AG20443 (cell line): Measurements from ENCODE around the gene TAS1R2.
"Not testable (repeated sequence)": the region's sequence is repeated elsewhere in the genome, so short reads cannot be mapped to it uniquely, and the experiment has no call there.

Experiments
- DNase-seq: peaks from one replicate; pipeline ENCODE4 v3.0.0; 2012; ENCODE audit warnings: low spot score, mixed read lengths

TAS1R2 gene

DNA sequence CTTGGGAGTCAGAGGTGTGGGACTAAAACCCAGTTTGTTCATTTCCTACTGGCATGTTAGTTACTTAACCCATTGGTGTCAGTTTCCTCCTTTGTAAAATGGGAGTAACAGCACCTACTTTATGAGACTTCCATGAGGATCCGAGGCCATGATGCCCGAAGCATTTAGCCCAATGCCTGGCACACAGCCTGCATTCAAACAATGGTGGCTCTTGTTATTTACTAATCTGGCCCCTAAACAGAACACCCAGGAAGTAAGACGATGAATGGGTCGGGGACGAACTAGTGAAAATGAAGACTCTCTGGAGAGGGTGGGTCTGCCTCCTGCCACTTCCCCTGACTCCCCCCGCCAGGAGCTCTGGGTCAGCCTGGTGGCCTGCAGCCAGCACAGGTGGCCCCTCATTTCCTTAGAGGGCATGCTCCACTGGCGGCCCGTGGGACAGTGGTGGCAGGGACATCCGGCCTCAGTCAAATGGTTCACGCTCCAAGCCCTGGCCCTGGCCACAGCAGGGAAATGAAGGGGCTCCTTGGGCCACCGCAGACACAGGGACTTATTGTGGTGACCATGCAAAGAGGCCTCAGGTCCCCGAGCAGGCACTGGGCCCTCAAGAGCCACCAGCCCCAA, 9.5 kb upstream of the TAS1R2 start:
- DNase-seq, result no peak

DNA sequence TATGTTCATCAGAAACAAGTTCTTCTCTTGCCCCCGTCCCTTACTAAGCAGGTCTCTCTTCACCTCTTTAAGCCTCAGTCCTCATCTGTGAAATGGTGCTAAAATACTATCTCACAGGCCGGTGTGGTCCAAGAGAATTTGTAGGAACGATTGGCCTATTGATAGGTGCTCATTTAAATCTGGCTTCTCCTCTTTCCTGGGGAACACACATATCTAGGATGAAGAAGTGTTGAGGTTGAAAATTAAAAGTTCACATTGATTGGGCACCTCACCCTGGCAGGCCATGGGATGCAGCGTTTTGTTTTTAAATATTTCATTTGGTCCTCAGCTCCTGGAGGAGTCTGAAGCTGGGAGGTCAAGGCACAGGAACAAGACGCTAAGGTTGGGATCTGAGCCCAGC, 8.9 kb upstream of the TAS1R2 start:
- no peak for DNase-seq

DNA sequence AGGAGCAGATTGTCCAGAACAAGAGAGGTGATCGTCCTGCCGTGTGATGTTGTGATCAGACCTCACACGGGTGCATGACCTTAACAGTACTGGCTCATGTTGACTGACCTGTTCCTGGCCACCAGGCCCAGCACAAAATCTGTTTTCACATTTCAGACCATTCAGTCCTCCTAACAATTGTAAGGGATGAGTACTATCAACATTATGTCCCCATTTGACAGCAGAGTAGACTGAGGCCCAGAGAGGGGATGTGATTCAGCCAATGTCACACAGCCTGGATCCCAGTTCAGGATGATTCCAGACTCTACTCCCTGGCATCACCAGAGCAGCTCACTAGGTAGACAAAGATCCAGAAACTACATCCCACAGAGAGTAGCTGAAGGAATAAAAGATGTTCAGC, 7.4 kb upstream of the TAS1R2 start:
- no peak for DNase-seq

DNA sequence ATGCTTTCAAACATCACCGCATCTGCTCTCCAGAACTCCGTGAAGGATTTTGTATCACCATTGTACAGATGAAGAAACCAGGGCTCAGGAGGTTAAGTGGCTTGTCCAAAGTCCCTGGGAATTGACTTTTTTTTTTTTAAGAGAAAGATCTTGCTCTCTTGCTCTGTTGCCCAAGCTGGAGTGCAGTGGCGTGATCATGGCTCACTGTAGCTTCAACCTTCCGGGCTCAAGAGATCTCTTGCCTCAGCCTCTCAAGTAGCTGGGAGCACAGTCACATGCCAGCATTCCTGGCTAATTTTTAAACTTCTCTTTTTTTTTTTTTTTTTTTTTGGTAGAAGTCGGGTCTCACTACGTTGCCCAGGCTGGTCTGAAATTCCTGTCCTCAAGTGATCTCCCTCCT, 6.9 kb upstream of the TAS1R2 start:
- no peak for DNase-seq

DNA sequence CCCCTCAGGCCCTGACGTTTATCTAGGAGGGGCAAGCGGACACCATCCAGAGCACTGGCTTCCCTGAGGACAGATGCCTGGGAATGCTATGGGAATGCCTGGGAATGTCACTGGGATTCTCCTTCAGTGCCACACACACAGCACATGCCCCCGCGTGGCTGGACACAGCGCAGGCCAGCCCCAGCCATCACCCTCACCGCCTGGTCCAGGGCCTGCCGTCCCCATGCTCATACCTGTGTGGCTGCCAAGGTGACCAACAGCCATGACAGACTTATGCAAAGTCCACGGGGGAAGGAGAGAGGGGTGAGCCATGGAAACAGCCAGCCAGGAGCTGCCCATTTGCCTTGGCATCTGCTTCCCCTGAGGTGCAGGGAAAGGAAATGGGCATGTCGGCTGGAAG, 5.7 kb upstream of the TAS1R2 start:
- DNase-seq, result no peak

DNA sequence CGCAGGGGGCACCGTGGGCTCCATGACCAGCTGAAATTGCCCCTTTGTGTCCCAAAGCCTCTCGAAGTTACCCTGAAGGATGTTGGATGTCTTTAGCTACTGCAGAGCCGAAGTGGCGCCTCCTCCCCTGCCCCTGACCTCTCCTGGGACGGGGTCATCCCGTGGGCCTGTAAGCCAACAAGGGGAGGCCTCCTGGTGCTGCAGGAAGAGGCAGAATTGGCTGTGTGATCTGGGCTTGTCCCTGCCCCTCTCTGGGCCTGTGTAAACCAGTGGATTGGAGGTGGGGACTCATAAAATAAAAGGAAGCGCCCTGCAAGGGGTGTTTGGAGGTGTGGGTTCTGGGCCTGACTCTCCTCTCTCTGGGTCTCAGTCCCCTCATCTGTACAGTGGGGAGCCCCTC, 2.1 kb upstream of the TAS1R2 start:
- no peak for DNase-seq

DNA sequence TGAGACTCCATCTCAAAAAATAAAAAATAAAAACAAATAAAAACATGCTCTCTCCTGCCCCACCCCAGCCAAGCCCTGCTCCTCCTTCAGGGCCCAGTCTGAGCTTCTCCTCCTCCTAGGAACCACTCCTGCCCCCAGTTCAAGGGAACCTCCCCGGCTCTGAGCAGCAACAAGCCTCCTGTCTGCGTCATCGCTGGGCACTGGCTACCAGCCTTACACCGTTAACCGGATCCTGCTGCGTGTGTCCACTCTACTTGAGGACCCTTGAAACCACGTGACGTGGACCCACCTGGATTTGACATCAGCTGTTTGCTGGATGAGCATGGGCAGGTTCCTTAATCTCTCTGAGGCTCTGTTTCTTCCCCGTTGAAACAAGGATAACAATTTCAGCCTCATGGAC, 1.6 kb upstream of the TAS1R2 start:
- DNase-seq, result no peak

DNA sequence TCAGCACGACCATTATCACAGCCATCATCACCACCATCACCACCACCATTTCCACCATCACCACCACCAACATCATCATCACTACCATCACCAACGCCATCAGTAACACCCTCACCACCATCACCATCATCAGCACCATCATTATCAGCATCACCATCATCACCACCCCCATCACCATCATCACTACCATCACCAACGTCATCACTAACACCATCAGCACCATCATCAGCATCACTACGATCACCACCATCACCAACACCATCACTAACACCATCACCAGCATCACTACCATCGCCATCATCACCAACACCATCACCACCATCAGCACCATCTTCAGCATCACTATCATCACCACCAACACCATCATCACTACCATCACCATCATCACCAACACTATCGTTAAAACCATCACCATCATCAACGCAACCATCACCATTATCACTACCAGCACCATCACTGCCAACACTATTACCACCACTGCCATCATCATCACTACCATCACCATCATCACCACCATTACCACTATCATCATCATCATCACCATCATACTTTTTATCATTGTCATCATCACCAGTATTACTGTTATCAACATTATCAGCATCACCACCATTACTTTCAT, 1.3 kb downstream of the TAS1R2 start:
- DNase-seq, result no peak

DNA sequence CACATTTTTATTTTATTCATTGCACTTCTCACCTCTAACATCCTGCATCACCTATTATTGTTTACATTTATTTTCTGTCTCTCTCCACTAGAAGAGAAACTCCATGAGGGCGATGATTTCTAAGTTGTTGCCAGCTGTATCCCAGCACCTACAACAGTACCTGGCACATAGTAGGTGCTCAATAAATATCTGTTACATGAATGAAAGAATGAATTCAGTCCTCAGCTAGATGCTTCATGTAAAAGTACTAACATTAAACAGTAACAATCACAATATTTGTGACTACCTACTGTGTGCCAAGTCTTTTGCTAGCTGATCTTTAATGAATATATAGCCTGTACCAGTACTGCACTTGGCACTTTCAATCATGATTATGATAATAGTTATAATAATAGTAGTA, 3.0 kb downstream of the TAS1R2 start:
- no peak for DNase-seq

DNA sequence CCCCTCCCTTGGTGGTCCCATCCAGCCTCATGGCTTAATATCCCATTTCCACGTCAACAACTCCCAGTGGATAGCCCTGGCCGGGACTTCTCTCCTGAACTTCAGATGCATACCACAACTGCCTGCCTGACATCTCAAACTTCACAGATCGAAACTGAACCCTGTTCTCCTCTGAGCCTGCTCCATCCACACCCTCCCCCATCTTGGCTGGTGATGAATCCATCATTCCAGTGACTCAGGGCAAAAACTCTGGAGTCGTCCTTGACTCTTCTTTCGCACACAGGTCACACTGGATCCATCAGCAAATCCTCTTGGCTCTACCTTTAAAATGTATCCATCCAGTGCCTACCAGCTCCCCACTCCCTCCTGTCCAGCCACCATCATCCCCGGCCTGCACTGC, 3.9 kb downstream of the TAS1R2 start:
- DNase-seq, result no peak

DNA sequence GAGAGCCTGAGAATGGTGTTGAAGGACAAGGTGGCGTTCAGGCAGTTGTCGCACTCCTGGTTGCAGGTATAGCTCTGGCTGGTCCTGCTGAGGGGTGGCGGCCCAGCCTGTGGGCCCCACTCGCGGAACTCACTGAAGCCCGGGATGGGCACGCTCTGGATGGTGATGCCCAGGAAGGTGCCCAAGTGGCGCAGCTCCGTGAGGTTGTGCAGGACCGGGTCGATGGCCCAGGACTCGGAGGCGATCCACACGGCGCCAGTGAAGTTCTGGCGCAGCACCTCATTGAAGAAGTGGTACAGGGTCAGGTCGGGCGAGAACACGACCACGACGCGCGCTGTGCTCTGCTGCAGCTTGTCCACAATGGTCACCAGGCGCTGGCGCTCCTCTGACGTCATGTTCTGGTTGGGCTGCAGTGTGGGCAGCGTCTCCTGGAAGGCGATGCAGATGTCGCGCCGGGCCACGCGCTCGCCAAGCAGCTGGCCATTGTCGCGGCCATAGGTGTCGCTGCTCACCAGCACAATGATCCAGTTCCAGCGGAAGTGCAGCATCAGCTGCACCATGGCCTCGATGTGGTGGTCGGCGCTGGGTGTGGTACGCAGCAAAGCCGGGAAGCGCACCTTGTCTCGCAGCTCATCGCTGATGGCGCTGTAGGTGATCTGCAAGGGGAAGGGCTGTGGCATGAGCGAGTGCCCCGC, 5.0 kb downstream of the TAS1R2 start:
- DNase-seq, result no peak

DNA sequence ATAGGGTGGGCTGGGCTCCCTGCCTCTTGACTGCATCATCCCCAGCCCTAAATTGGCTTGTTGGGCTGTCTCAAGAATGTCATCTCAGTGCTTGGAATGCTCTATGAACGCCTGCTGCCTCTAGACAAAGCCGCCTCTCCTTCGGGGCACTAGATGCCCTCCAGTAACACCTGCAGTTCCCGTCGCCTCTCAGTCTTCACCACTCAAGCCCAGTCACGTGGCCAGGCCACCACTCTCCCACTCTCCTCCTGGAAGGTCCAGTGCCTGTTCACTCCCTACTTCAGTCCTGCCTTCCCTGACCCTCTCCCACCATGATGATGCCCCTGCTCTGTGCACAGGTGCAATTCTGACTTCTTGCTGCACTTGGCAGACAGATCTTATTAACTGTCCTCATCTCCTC, 7.0 kb downstream of the TAS1R2 start:
- no peak for DNase-seq

DNA sequence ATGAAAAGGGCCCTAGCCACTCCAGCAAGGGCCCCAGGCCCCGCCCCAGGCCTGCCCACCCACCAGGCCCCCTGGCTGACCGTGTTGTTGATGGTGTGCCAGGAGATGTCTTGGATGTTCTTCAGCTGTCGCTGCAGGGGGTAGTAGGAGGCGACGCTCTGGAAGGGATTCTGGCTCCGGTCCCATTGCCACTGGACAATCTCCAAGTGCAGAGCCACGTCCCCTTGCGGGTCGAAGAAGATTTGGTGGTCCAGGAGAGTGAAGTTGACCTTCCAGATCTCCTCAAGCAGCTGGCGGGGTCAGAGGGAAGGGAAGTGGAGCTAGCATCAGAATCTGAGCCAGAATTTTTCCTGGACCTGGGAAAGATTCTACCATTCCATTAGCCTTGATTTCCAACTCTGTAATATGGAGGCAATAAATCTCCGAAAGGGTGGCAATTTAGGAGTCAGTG, 10.2 kb downstream of the TAS1R2 start:
- DNase-seq, result no peak

DNA sequence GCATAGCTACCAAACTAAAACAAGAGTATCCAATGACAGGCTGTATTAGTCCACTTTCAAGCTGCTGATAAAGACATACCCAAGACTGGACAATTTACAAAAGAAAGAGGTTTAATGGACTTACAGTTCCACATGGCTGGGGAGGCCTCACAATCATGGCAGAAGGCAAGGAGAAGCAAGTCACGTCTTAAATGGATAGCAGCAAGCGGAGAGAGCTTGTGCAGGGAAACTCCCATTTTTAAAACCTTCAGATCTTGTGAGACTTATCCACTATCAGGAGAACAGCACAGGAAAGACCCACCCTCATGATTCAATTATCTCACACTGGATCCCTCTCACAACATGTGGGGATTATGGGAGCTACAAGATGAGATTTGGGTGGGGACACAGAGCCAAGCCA, 11.7 kb downstream of the TAS1R2 start:
- DNase-seq, result not testable (repeated sequence)

DNA sequence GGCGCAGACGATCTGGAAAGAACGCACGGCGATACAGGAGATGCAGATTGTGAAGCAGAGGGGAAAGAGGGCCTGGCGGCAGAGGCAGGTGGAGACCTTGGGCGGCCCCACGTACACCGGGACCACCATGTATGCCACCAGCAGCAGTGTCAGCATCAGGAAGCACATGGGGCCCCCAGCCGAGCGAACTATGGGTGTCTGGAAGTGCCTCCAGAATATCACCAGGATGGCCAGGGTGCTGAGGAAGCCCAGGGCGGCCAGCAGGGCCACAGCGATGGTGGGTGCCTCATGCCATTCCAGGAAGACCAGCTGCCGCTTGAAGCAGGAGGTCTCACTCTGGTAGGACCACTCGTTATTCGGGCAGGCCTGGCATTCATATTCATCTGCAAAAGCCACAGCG, 19.3 kb downstream of the TAS1R2 start:
- DNase-seq, result no peak

DNA sequence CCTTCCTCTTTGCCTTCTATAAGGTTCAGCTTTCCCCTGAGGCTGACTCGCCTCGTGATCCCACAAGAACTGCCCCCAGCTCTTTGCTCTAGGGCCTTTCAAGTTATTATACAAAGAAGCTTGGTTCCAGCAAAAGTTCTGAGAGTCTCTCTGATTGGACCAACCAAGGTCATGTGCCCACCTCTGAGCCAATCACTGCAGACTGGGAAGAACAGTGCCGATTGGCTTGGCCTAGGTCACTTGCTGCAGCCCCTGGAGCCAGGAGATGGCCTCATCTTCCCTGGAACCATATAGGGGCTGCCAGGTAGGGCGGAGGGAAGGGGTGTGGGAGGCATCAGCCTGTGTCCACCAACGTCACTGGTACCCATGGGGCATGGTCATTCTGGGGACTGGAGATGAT, 22.8 kb downstream of the TAS1R2 start:
- DNase-seq, result no peak

DNA sequence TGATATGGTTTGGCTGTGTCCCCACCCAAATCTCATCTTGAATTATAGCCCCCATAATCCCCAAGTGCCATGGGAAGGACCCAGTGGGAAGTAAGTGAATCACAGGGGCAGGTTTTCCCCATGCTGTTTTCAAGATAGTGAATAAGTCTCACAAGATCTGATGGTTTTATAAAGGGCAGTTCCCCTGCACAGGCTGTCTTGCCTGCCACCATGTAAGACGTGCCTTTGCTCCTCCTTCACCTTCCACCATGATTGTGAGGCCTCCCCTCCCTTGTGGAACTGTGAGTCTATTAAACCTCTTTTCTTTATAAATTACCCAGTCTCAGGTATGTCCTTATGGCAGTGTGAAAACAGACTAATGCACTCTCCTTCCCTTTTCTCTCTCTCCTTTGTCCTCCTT, 27.1 kb downstream of the TAS1R2 start:
- not testable (repeated sequence) for DNase-seq

DNA sequence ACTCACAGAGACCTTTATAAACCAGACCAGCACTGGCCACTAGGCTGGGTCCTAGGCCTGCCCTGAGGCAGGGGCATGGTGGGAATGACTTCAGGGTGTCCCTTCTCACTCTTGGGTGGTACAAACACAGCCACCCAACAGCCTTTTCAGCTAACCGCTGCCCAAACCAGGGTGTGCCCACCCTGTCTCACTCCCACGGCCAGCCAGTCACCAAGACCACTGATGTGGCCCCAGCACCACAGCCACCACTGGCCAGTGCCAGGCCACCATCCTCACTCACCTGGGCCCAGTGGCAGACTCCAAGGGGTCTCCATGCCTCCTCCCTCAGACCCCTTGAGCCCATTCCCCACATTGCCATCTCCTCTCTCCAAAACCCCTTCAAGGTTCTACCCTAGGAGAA, 27.8 kb downstream of the TAS1R2 start:
- no peak for DNase-seq

DNA sequence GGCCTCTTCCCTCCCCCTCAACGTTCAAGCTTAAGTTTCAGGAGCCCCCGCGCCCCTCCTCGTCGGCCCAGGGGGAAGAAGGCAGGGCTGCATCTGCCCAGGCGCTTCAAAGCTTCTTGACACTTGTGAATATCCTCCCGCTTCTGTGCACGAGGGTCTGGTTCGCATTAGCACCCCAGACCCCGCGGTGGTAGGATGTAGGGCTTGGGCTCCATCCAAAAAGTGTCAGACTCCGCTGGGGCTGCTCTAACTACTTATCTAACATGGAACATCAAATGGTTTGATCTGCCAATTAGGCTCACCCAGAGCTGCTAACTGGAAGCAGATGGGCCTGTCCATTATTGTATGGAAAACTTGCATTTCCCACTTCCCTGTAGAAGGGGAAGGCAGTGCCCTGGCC, 28.9 kb downstream of the TAS1R2 start:
- DNase-seq, result no peak

DNA sequence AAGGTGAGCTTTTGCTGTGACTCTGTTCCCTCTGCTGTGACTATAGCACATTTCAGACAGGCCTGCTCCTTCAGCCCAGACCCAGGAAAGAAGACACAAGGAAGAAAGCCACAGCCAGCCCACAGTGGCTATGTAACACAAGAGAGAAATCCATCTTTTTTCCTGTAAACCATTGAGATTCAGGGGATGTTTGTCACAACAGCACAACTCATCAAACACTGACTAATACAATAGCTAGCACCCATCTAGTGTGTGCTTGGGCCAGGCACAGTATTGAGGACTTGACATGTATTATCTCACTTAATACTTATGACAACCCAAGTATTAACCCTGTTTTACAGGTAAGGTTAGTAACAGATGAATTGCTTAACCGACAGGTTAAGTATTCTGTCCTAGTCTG, 29.8 kb downstream of the TAS1R2 start:
- no peak for DNase-seq

DNA sequence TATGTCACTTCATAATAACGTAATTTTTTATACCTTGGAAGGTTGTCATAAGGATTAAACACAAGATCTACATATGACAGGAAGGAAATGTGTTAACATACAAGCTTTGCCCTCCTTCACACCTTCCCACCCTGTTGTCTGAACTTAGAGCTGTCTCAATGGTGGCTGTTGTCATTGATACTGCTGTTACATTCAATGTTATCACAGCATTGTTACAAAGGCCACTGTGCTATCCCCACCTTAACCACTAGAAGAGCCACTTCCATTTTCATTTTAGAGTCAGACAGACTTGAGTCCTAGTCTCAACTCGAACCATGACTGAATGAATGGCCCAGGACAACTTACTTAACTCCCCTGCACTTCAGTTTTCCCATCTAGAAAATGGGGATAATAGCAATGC, 31.2 kb downstream of the TAS1R2 start:
- DNase-seq, result no peak

DNA sequence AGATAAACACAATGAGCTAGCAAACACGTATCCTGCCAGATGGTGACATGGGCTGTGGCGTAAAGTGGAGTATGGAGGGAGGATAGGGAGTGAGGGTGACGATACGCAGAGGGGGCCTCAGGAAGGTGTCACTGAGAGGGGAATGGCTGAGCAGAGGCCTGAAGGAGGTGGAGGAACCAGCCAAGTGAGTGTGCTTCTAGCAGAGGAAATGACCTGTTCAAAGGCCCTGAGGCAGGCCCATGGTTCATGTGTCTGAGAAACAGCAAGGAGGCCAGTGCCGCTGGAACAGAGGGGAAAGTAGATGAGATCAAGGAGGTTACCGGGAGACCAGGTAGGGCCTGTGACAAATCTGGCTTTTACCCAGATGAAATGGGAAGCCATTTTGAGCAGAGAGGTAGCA, 36.0 kb downstream of the TAS1R2 start:
- no peak for DNase-seq

DNA sequence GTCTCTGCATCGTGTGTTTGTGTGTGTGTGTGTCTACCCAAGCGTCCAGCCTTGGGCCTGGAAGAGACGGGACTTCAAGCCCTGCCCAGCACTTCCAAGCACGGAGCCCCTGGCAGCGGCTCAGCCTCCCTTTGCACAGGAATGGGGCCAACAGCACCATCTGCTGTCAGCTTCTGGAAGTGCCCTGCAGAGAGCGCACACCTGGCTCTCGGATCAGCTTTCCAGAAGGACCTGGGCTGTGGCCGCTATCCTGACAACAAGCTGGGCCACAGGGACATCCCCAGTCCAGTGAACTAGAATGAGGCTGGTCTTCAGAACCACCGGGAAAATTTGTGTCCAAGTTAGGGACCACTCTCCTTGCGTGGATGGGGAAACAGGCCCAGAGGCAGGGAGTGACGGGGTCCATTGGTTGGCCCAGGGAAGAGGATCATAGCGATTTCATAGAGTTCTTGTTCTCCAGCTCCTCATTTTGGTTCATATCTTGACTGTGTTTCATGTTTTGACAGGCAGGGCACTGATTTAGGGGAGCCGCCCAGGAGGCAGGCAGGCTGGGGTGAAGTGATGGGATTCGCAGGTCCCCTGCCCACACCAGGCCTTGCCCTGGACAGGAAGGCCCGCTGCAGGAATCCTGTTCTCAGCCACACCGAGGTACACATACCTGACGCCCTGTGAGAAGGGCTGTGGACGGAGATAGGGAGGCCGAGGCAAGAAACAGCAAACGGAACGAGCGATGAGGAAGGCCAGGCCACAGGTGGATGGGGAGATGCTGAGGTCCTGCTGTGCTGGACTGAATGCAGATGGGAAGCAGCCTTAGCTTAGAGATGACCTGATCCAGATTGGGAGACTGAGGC, 38.4 kb downstream of the TAS1R2 start:
- peak; percentile 92 for DNase-seq
